ENCODE measurements around the gene UNC45A. TPM values are rescaled to one million over a fixed set of nuclear protein-coding genes. Genes with fewer than 3 reads are reported as not detected.
A peak's percentile ranks its signal among the peaks of the same experiment; 100 is the strongest.

The UNC45A gene
- total RNA-seq, 1 donor from 2014 or later, result 70.9 TPM

DNA sequence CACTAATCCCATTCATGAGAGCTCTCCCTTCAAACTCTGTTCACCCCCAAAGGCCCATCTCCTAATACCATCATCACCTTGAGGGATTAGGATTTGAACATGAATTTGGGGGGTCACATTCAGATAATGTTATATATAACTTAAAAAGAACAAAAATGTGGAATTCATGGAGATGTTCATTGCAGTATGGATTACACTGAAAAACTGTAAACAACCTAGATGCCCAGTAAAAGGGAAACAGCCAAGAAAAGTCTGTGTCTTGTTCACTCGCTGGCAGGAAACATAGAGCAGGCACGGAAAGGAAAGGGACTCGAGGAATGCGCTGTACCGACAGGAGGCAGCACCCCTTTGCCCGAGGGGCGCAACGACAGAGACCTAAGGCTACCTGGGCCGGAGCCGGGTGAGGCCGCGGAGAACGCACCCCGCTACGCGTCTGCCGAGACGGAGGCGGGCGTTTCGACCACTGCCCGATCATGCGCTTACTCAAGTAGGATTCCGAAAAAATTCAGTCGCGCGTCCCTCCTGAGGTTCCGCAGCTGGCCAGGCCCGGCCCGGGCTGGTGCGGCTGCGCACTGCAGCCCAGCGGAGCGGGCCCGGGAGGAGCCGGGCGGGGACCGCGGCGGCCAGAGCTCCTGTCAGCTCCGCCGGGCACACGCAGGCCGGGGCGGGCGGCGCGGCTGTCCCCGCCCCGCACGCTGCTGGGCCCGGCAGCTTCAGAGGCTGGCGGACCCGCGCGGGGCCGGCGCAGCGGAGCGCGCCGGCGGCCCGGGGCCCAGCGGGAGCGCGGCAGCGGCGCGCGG is 32.8 kb upstream of the UNC45A start:
- peak overlapping the region; percentile 93 for H3K27ac Mint-ChIP-seq (ENCODE audit: unreplicated experiment)
- H3K4me3 Mint-ChIP-seq (ENCODE audit: unreplicated experiment), result peak overlapping the region; percentile 79
- TF ChIP-seq, protein P1, sequence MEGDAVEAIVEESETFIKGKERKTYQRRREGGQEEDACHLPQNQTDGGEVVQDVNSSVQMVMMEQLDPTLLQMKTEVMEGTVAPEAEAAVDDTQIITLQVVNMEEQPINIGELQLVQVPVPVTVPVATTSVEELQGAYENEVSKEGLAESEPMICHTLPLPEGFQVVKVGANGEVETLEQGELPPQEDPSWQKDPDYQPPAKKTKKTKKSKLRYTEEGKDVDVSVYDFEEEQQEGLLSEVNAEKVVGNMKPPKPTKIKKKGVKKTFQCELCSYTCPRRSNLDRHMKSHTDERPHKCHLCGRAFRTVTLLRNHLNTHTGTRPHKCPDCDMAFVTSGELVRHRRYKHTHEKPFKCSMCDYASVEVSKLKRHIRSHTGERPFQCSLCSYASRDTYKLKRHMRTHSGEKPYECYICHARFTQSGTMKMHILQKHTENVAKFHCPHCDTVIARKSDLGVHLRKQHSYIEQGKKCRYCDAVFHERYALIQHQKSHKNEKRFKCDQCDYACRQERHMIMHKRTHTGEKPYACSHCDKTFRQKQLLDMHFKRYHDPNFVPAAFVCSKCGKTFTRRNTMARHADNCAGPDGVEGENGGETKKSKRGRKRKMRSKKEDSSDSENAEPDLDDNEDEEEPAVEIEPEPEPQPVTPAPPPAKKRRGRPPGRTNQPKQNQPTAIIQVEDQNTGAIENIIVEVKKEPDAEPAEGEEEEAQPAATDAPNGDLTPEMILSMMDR (IDR thresholded peaks at IDR 0.05), result peak; percentile 89
- no peaks in the 10 kb centered on the region for H3K27me3 Mint-ChIP-seq (ENCODE audit: low read depth)
- peaks cover 16% of the 10 kb centered on the region for H3K36me3 Mint-ChIP-seq (ENCODE audit: low read depth)
- H3K9me3 Mint-ChIP-seq (ENCODE audit: low read depth), result no peaks in the 10 kb centered on the region
- no peak for DNase-seq (ENCODE audit: low spot score)
- peaks cover 20% of the 10 kb centered on the region for H3K4me1 Mint-ChIP-seq (ENCODE audit: low read depth)

DNA sequence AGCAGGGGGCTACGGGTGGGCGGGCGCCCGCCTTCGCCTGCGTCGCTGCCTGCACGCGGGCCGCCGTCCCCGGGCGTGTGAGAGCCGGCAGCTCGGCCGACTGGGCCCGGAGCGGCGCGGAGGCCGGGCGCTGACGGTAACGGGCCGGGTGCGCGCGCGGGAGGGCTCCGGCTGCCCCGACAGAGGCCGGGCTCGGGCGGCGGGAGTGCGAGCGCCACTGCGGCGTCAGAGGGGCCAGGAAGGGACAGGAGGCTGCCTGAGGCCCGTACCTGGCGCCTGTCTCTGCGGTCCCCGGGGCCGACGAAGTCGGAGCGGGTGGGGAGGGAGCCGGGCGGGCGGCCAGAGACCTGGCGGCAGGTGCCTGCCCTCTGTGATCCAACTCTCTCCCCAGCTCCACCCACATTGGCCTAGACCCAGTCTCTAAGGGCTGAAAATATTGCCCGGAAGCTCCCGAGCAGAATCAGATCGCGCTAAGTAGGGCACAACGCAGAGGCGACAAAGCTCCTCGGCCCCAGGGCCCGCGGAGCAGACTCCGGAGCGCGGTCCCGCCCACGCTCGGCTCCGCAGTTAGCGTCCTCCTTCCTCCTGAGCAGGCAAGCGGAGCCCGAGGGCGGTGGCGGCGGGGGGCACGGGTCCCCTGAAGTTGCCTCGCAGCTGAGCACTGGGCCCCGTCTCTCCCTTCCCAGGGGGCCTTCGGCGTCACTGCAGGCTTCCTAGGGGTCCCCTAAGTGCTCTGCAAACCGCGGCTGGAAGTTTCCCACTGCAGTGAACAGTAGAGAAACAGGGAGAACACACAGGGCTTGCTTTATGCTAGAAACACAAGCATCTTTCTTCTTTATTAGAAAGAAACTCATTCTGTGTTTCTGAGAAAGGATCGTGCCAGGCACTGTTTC is 32.0 kb upstream of the UNC45A start, which contains the start of gene MAN2A2:
Gene MAN2A2 (plus strand): TSS at position 463 of the 893 bp plus-strand sequence. CDS start 906 bp downstream, outside the sequence.
- peaks cover 23% of the 10 kb centered on the region for H3K36me3 Mint-ChIP-seq (ENCODE audit: low read depth)
- no peaks in the 10 kb centered on the region for H3K27me3 Mint-ChIP-seq (ENCODE audit: low read depth)
- DNase-seq (ENCODE audit: low spot score), result no peak
- no peaks in the 10 kb centered on the region for H3K9me3 Mint-ChIP-seq (ENCODE audit: low read depth)
- peak within 1 kb of the TSS; percentile 79 for H3K4me3 Mint-ChIP-seq (ENCODE audit: unreplicated experiment)
- TF ChIP-seq, protein P1 (IDR thresholded peaks at IDR 0.05), result no peak
- H3K27ac Mint-ChIP-seq (ENCODE audit: unreplicated experiment), result peak within 1 kb of the TSS; percentile 93
- peaks cover 20% of the 10 kb centered on the region for H3K4me1 Mint-ChIP-seq (ENCODE audit: low read depth)

DNA sequence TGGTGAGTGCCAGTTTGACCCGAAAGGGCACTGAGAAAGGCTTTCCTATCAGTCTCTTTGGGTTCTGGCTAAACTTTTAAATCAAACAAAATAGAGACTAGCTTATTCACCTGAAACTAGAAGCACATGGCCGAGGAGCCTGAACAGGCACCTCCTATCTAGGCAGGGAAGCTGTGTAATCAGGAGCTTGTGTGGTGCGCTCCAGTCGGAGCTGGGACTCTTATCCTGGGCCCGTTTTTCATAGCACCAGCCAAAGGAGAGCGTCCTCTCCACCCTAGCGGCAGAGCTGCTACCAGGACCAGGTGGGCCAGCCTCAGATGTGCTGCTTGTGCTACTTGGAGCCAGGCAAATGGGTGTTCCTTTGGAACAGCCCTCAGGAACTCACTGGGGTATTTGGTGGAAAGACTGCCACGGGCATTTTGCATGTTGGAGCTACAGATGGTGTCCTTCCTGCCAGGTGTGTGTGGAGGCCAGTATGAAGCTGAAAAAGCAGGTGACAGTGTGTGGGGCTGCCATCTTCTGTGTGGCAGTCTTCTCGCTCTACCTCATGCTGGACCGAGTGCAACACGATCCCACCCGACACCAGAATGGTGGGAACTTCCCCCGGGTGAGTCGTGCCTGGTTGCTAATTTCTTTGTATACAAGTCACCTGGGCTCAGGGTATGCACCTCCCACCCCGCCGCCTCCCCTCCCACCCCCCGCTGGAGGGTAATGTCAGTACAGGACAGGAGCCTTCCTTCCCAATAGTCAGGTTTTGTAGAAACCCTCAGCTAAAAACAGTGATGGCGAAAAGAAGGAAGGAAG is 31.1 kb upstream of the UNC45A start:
- Mint-ChIP-seq H3K9me3 (ENCODE audit: low read depth) (no peaks in the 10 kb centered on the region), H3K4me3 (ENCODE audit: unreplicated experiment) (peak overlapping the region; percentile 74), H3K27ac (ENCODE audit: unreplicated experiment) (no peak overlapping the region), H3K4me1 (ENCODE audit: low read depth) (peaks cover 20% of the 10 kb centered on the region), H3K36me3 (ENCODE audit: low read depth) (peaks cover 23% of the 10 kb centered on the region), H3K27me3 (ENCODE audit: low read depth) (no peaks in the 10 kb centered on the region)
- TF ChIP-seq, protein P1 (IDR thresholded peaks at IDR 0.05), result no peak
- DNase-seq (ENCODE audit: low spot score), result no peak

DNA sequence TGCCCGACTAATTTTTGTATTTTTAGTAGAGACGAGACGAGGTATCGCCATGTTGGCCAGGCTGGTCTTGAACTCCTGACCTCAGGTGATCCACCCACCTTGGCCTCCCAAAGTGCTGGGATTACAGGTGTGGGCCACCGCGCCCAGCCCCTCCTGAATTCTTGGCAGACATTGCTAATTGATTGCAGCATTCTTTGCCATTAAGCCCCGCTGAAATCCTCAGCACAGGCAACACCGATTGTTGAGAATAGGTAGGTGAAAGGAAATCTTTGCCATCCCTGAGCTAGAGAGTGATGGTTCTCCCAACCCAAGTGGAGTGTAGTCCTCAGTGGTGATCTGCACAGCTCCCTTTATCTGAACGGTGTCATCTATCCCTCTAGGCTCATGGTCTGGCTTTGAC is 30.3 kb upstream of the UNC45A start:
- Mint-ChIP-seq H3K4me1 (ENCODE audit: low read depth) (peaks cover 20% of the 10 kb centered on the region), H3K27ac (ENCODE audit: unreplicated experiment) (no peak overlapping the region), H3K27me3 (ENCODE audit: low read depth) (no peaks in the 10 kb centered on the region), H3K9me3 (ENCODE audit: low read depth) (no peaks in the 10 kb centered on the region), H3K4me3 (ENCODE audit: unreplicated experiment) (no peak overlapping the region), H3K36me3 (ENCODE audit: low read depth) (peaks cover 23% of the 10 kb centered on the region)
- TF ChIP-seq, protein P1 (IDR thresholded peaks at IDR 0.05), result no peak
- no peak for DNase-seq (ENCODE audit: low spot score)
